Measurements from ENCODE around the gene GPX4.

GRCh38 chr19:1123381-1123780 is 19.6 kb downstream of the GPX4 start:
- TF ChIP-seq POLR2A (IDR thresholded peaks at IDR 0.05): no peak
- TF ChIP-seq CTCF (IDR thresholded peaks at IDR 0.05): no peak
